ENCODE measurements around the gene IQCM. TPM values are rescaled to one million over a fixed set of nuclear protein-coding genes. Genes with fewer than 3 reads are reported as not detected.

Gene IQCM
- total RNA-seq, 1 experiment from 2014 or later: not detected

GRCh38 chr4:149799546-149799945 is 16.1 kb downstream of the IQCM start:
- POLR2A ChIA-PET: no interaction called here
- TF ChIP-seq SIN3A (IDR thresholded peaks at IDR 0.05; ENCODE audit: borderline replicate concordance, insufficient read depth, low read depth, low read length) (no peak), REST (IDR thresholded peaks at IDR 0.05; ENCODE audit: insufficient read depth in 1 of 2, low read depth in 2 of 2, low read length in 1 of 2) (no peak), CTCF (IDR thresholded peaks at IDR 0.05) (no peak), POLR2AphosphoS5 (IDR thresholded peaks at IDR 0.05; ENCODE audit: low read depth, low read length) (no peak), TCF7L2 (IDR thresholded peaks at IDR 0.05; ENCODE audit: low read depth, low read length) (no peak)
- Histone ChIP-seq H3K4me3 (ENCODE audit: low read depth in 2 of 2, low read length in 2 of 2) (no peak overlapping the region), H3K36me3 (ENCODE audit: control insufficient read depth, insufficient read depth, low read length) (no peaks in the 10 kb centered on the region), H3K27ac (ENCODE audit: low read length) (no peak overlapping the region), H3K9me3 (ENCODE audit: control insufficient read depth, insufficient read depth, low read depth, low read length) (no peaks in the 10 kb centered on the region), H3K4me1 (ENCODE audit: control insufficient read depth, insufficient read depth, low read length) (no peaks in the 10 kb centered on the region), H3K27me3 (ENCODE audit: control insufficient read depth, insufficient read depth, low read length) (no peaks in the 10 kb centered on the region)
- DNase-seq (ENCODE audit: low read depth, low spot score) (no peak), ATAC-seq (no peak)
- BruUV-seq (replicated peaks): no TSS peak
- intact Hi-C loops (cut with micrococcal nuclease; ENCODE audit: unreplicated experiment): no loop called here
- in situ Hi-C loops (cut with HindIII; ENCODE audit: low pct_unique_long_range_greater_than_20kb, low sequenced_read_pairs): no loop called here
- CTCF ChIA-PET: no interaction called here

GRCh38 chr4:149796381-149796780 is 19.3 kb downstream of the IQCM start:
- ChIA-PET CTCF (no interaction called here), POLR2A (no interaction called here)
- ATAC-seq: no peak
- Histone ChIP-seq H3K4me3 (ENCODE audit: low read depth in 2 of 2, low read length in 2 of 2) (no peak overlapping the region), H3K9me3 (ENCODE audit: control insufficient read depth, insufficient read depth, low read depth, low read length) (no peaks in the 10 kb centered on the region), H3K4me1 (ENCODE audit: control insufficient read depth, insufficient read depth, low read length) (no peaks in the 10 kb centered on the region), H3K36me3 (ENCODE audit: control insufficient read depth, insufficient read depth, low read length) (no peaks in the 10 kb centered on the region), H3K27ac (ENCODE audit: low read length) (no peak overlapping the region), H3K27me3 (ENCODE audit: control insufficient read depth, insufficient read depth, low read length) (no peaks in the 10 kb centered on the region)
- no peak for DNase-seq (ENCODE audit: low read depth, low spot score)
- intact Hi-C loops (cut with micrococcal nuclease; ENCODE audit: unreplicated experiment) (no loop called here), in situ Hi-C loops (cut with HindIII; ENCODE audit: low pct_unique_long_range_greater_than_20kb, low sequenced_read_pairs) (no loop called here)
- TF ChIP-seq REST (IDR thresholded peaks at IDR 0.05; ENCODE audit: insufficient read depth in 1 of 2, low read depth in 2 of 2, low read length in 1 of 2): no peak
- TF ChIP-seq CTCF (IDR thresholded peaks at IDR 0.05): no peak
- no peak for TF ChIP-seq TCF7L2 (IDR thresholded peaks at IDR 0.05; ENCODE audit: low read depth, low read length)
- no peak for TF ChIP-seq SIN3A (IDR thresholded peaks at IDR 0.05; ENCODE audit: borderline replicate concordance, insufficient read depth, low read depth, low read length)
- TF ChIP-seq POLR2AphosphoS5 (IDR thresholded peaks at IDR 0.05; ENCODE audit: low read depth, low read length): no peak
- BruUV-seq (replicated peaks): no TSS peak
